K562 (cell line): ENCODE data around the gene CCR6.

Experiments
- ETV6 ChIP-seq, 3 experiments: fragments of 150-350 bp in 1 of 3; sonication (generic) in 1 of 3; formaldehyde crosslinking in 1 of 3; IDR thresholded peaks; 2 replicates each; pipeline versions ENCODE4 v1.6.1 to v1.8.0; 2014 to 2022; ENCODE audit warnings: borderline replicate concordance in 2 of 3, low read depth in 2 of 3, antibody characterized with exemption in 1 of 3, low read length in 1 of 3, mild to moderate bottlenecking in 1 of 3, missing genetic modification reagents in 1 of 3
- FOXM1 ChIP-seq, 2 experiments: fragments of 450-650 bp in 1 of 2; sonication (generic) in 1 of 2; formaldehyde crosslinking in 1 of 2; IDR thresholded peaks; 2 replicates each; pipeline versions ENCODE4 v1.6.1 to v1.9.0; 2017 to 2022; ENCODE audit warnings: low read depth in 2 of 2, mild to moderate bottlenecking in 2 of 2, missing genetic modification reagents in 1 of 2, moderate library complexity in 1 of 2
- GABPB1 ChIP-seq: sonication (generic); formaldehyde crosslinking; IDR thresholded peaks from 2 replicates; pipeline ENCODE4 v1.8.0; 2022; ENCODE audit warnings: mild to moderate bottlenecking, missing genetic modification reagents
- JUND ChIP-seq, 2 experiments: IDR thresholded peaks; 2 replicates in 1 of 2; 3 replicates in 1 of 2; pipeline ENCODE4 v1.6.1; 2011; ENCODE audit warnings: borderline replicate concordance in 2 of 2, low read depth in 2 of 2, low read length in 2 of 2, improper control_type of control experiment in 1 of 2, missing biosample characterization in 1 of 2, missing genetic modification characterization in 1 of 2, missing genetic modification reagents in 1 of 2
- KAT2B ChIP-seq: IDR thresholded peaks from one replicate; pipeline ENCODE4 v1.6.1; 2012; ENCODE audit warnings: low read depth, mild to moderate bottlenecking, control low read depth, inconsistent platforms, low read length, moderate library complexity
- NBN ChIP-seq: fragments of 450-650 bp; IDR thresholded peaks from 2 replicates; pipeline ENCODE4 v1.6.1; 2016; ENCODE audit warnings: low read depth, mild to moderate bottlenecking
- NRF1 ChIP-seq, 2 experiments: fragments of 450-650 bp; IDR thresholded peaks in 1 of 2; conservative IDR thresholded peaks in 1 of 2; 2 replicates each; pipeline ENCODE4 v1.6.1; 2014; ENCODE audit warnings: mild to moderate bottlenecking in 2 of 2
- RCOR1 ChIP-seq, 2 experiments: IDR thresholded peaks; 2 replicates each; pipeline ENCODE4 v1.6.1; 2012; ENCODE audit warnings: low read depth in 2 of 2, low read length in 2 of 2, borderline replicate concordance in 1 of 2, improper control_type of control experiment in 1 of 2
- TAF1 ChIP-seq: IDR thresholded peaks from 2 replicates; pipeline ENCODE4 v1.6.1; 2011; ENCODE audit warnings: mild to moderate bottlenecking, low read length, moderate library complexity; ENCODE audit not compliant: insufficient read depth, control insufficient read depth, severe bottlenecking; ENCODE audit errors: extremely low read depth
- TAF15 ChIP-seq: fragments of 200-400 bp; formaldehyde crosslinking; IDR thresholded peaks from 2 replicates; pipeline ENCODE4 v1.6.1; 2017; ENCODE audit warnings: mild to moderate bottlenecking, low read depth, low read length, moderate library complexity
- TCF7 ChIP-seq: sonication (generic); IDR thresholded peaks from 2 replicates; pipeline ENCODE4 v1.6.1; 2016; ENCODE audit warnings: antibody characterized with exemption, borderline replicate concordance
- TF ChIP-seq, protein P1 (sequence below), 3 experiments: IDR thresholded peaks in 2 of 3; conservative IDR thresholded peaks in 1 of 3; 2 replicates each; pipeline ENCODE4 v1.5.1; 2011 to 2012; ENCODE audit warnings: low read length in 3 of 3, mild to moderate bottlenecking in 3 of 3, control low read depth in 2 of 3, improper control_type of control experiment in 1 of 3, inconsistent platforms in 1 of 3, low read depth in 1 of 3, mixed read lengths in 1 of 3, moderate library complexity in 1 of 3; ENCODE audit not compliant: insufficient read depth in 2 of 3
- TF ChIP-seq, protein P2 (sequence below): sonication (generic); formaldehyde crosslinking; IDR thresholded peaks from 2 replicates; pipeline ENCODE4 v1.9.0; 2022; ENCODE audit warnings: mild to moderate bottlenecking, missing genetic modification reagents

DNA sequence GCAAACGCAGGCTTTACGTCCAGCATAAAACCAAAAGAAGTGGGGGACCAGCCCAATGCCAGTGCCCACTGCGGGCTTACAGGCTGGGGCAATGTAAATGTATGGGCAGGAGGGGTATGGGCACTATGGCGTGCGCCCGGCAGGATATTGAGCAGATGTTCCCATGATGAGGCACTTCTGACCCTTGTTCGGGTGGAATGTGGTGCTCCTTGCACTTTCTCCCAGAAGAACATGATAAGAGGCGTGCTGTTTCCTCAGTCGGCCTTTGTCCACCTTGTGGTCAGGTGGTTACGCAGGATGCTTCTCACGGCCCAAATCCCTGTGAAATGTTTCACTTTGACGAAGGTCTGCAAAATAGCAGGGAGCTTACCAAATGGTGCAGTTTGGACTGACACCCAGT is 39.7 kb downstream of the CCR6 start:
- TF ChIP-seq NBN (no peak), JUND (IDR thresholded peaks at IDR 0.05; ENCODE audit: borderline replicate concordance, low read depth, low read length) (no peak), JUND (tag; IDR thresholded peaks at IDR 0.05; ENCODE audit: borderline replicate concordance, low read depth, low read length) (no peak), TAF1 (no peak), TAF15 (no peak), GABPB1 (no peak), TCF7 (no peak), ETV6 (IDR thresholded peaks at IDR 0.05; ENCODE audit: borderline replicate concordance in 1 of 2, low read depth in 2 of 2, low read length in 1 of 2) (no peak), ETV6 (CRISPR knock-in tag; IDR thresholded peaks at IDR 0.05; ENCODE audit: borderline replicate concordance) (no peak), FOXM1 (IDR thresholded peaks at IDR 0.05; ENCODE audit: low read depth) (no peak), FOXM1 (CRISPR knock-in tag; IDR thresholded peaks at IDR 0.05; ENCODE audit: low read depth) (no peak), NRF1 (conservative IDR thresholded peaks at IDR 0.05 in 1 of 2, IDR thresholded peaks at IDR 0.05 in 1 of 2) (no peak), KAT2B (no peak), RCOR1 (IDR thresholded peaks at IDR 0.05; ENCODE audit: borderline replicate concordance in 1 of 2, low read depth in 2 of 2, low read length in 2 of 2) (no peak)
- TF ChIP-seq, protein P1, sequence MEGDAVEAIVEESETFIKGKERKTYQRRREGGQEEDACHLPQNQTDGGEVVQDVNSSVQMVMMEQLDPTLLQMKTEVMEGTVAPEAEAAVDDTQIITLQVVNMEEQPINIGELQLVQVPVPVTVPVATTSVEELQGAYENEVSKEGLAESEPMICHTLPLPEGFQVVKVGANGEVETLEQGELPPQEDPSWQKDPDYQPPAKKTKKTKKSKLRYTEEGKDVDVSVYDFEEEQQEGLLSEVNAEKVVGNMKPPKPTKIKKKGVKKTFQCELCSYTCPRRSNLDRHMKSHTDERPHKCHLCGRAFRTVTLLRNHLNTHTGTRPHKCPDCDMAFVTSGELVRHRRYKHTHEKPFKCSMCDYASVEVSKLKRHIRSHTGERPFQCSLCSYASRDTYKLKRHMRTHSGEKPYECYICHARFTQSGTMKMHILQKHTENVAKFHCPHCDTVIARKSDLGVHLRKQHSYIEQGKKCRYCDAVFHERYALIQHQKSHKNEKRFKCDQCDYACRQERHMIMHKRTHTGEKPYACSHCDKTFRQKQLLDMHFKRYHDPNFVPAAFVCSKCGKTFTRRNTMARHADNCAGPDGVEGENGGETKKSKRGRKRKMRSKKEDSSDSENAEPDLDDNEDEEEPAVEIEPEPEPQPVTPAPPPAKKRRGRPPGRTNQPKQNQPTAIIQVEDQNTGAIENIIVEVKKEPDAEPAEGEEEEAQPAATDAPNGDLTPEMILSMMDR (IDR thresholded peaks at IDR 0.05 in 2 of 3, conservative IDR thresholded peaks at IDR 0.05 in 1 of 3; ENCODE audit: insufficient read depth in 2 of 3, low read depth in 1 of 3, low read length in 3 of 3), result no peak
- TF ChIP-seq, protein P2, sequence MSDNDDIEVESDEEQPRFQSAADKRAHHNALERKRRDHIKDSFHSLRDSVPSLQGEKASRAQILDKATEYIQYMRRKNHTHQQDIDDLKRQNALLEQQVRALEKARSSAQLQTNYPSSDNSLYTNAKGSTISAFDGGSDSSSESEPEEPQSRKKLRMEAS (CRISPR knock-in tag), result no peak
